Measurements from ENCODE around the gene BAZ2B.

BAZ2B gene

GRCh38 chr2:159382447-159383028, 233.8 kb downstream of the BAZ2B start:
- H3K4me1 ChIP-seq (ENCODE audit: insufficient read depth, low read length, poor library complexity, severe bottlenecking): peaks cover 18% of the 10 kb centered on the region
- H3K36me3 ChIP-seq (ENCODE audit: insufficient read depth, low read length): no peaks in the 10 kb centered on the region; the same call in 1 of the 2 replicates
- no peaks in the 10 kb centered on the region for H3K9me2 ChIP-seq (replicated peaks; ENCODE audit: low read depth, low read length)
- H3K9me3 ChIP-seq (ENCODE audit: insufficient read depth, low read depth, low read length): no peaks in the 10 kb centered on the region
- TF ChIP-seq, protein P1, sequence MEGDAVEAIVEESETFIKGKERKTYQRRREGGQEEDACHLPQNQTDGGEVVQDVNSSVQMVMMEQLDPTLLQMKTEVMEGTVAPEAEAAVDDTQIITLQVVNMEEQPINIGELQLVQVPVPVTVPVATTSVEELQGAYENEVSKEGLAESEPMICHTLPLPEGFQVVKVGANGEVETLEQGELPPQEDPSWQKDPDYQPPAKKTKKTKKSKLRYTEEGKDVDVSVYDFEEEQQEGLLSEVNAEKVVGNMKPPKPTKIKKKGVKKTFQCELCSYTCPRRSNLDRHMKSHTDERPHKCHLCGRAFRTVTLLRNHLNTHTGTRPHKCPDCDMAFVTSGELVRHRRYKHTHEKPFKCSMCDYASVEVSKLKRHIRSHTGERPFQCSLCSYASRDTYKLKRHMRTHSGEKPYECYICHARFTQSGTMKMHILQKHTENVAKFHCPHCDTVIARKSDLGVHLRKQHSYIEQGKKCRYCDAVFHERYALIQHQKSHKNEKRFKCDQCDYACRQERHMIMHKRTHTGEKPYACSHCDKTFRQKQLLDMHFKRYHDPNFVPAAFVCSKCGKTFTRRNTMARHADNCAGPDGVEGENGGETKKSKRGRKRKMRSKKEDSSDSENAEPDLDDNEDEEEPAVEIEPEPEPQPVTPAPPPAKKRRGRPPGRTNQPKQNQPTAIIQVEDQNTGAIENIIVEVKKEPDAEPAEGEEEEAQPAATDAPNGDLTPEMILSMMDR (conservative IDR thresholded peaks at IDR 0.05; ENCODE audit: low read length): no peak
- TF ChIP-seq EZH2phosphoT487 (IDR thresholded peaks at IDR 0.05; ENCODE audit: borderline replicate concordance): no peak
- H3K9ac ChIP-seq (ENCODE audit: low read depth, low read length, poor library complexity, severe bottlenecking): no peak overlapping the region
- no peak overlapping the region for H3K4me3 ChIP-seq (ENCODE audit: low read length, poor library complexity, severe bottlenecking)
- H3K79me2 ChIP-seq (ENCODE audit: insufficient read depth, low read length): no peaks in the 10 kb centered on the region
- no peaks in the 10 kb centered on the region for H3K27me3 ChIP-seq (ENCODE audit: insufficient read depth, low read length, poor library complexity, severe bottlenecking)
- no peak overlapping the region for H3K4me2 ChIP-seq (ENCODE audit: low read depth, low read length, poor library complexity, severe bottlenecking)
- H2AFZ ChIP-seq (ENCODE audit: low read length): no peak overlapping the region
- no peaks in the 10 kb centered on the region for H4K20me1 ChIP-seq (ENCODE audit: insufficient read depth, low read length, poor library complexity, severe bottlenecking)
- H3F3A ChIP-seq (ENCODE audit: low read depth): peaks cover 3% of the 10 kb centered on the region; the same call in 1 of the 2 replicates

DNA sequence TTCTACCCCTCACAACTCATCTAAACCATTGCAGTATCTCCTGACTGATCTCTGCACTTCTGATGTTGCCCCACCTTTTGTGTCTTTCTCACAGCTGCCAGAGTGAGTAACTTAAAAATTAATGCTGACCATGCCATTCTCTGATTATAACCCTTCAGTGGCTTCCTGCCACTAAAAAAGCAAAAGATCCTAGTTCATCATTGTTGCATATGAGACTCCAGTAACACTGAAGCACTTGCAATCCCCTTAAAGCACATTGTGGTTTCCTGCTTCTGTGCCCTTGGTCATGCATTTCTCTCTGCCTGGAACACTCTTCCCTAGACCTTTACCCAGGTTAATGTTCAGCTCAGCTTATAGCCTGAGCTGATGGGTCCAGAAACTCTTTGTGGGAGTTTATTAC, 234.8 kb downstream of the BAZ2B start:
- Histone ChIP-seq H3K9me3 (ENCODE audit: insufficient read depth, low read depth, low read length) (no peaks in the 10 kb centered on the region), H3K4me2 (ENCODE audit: low read depth, low read length, poor library complexity, severe bottlenecking) (peak overlapping the region; percentile 35), H3K79me2 (ENCODE audit: insufficient read depth, low read length) (no peaks in the 10 kb centered on the region), H3K9ac (ENCODE audit: low read depth, low read length, poor library complexity, severe bottlenecking) (no peak overlapping the region), H3K4me3 (ENCODE audit: low read length, poor library complexity, severe bottlenecking) (no peak overlapping the region), H3K36me3 (ENCODE audit: insufficient read depth, low read length) (no peaks in the 10 kb centered on the region; the same call in 1 of the 2 replicates), H3K27me3 (ENCODE audit: insufficient read depth, low read length, poor library complexity, severe bottlenecking) (no peaks in the 10 kb centered on the region), H2AFZ (ENCODE audit: low read length) (no peak overlapping the region), H4K20me1 (ENCODE audit: insufficient read depth, low read length, poor library complexity, severe bottlenecking) (no peaks in the 10 kb centered on the region), H3K4me1 (ENCODE audit: insufficient read depth, low read length, poor library complexity, severe bottlenecking) (peaks cover 18% of the 10 kb centered on the region), H3K9me2 (replicated peaks; ENCODE audit: low read depth, low read length) (no peaks in the 10 kb centered on the region), H3F3A (ENCODE audit: low read depth) (peaks cover 3% of the 10 kb centered on the region; the same call in 1 of the 2 replicates)
- TF ChIP-seq, protein P1 (conservative IDR thresholded peaks at IDR 0.05; ENCODE audit: low read length): no peak
- TF ChIP-seq EZH2phosphoT487 (IDR thresholded peaks at IDR 0.05; ENCODE audit: borderline replicate concordance): no peak

DNA sequence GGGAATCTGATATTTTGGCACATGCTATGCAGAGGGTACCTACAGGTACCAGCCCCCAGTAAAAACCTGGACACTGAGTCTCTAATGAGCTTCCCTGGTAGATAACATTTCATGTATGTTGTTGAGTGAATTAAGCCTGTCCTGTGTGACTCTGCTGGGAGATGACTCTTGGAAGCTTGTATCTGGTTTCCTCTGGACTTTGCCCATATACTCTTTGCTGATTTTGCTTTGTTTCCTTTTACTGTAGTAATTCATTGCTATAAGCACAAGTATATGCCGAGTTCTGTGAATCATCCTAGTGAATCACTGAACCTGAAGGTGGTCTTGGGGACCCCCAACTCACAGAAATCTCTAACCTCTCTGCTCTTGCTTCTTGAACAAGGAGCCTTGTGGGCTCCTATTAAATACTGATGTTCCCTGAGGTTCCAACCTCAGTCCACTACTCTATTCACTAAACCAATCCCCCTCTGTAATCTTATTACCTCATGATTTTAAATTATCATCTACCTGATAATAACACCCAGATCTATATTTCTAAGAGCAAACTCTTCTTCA, 235.6 kb downstream of the BAZ2B start:
- H3K9me2 ChIP-seq (replicated peaks; ENCODE audit: low read depth, low read length): no peaks in the 10 kb centered on the region
- H3K4me3 ChIP-seq (ENCODE audit: low read length, poor library complexity, severe bottlenecking): no peak overlapping the region
- no peak overlapping the region for H3K9ac ChIP-seq (ENCODE audit: low read depth, low read length, poor library complexity, severe bottlenecking)
- H2AFZ ChIP-seq (ENCODE audit: low read length): no peak overlapping the region
- H3K4me2 ChIP-seq (ENCODE audit: low read depth, low read length, poor library complexity, severe bottlenecking): peak overlapping the region; percentile 35
- peaks cover 3% of the 10 kb centered on the region; the same call in 1 of the 2 replicates for H3F3A ChIP-seq (ENCODE audit: low read depth)
- no peaks in the 10 kb centered on the region for H4K20me1 ChIP-seq (ENCODE audit: insufficient read depth, low read length, poor library complexity, severe bottlenecking)
- H3K4me1 ChIP-seq (ENCODE audit: insufficient read depth, low read length, poor library complexity, severe bottlenecking): peaks cover 18% of the 10 kb centered on the region
- H3K27me3 ChIP-seq (ENCODE audit: insufficient read depth, low read length, poor library complexity, severe bottlenecking): no peaks in the 10 kb centered on the region
- no peaks in the 10 kb centered on the region for H3K79me2 ChIP-seq (ENCODE audit: insufficient read depth, low read length)
- H3K36me3 ChIP-seq (ENCODE audit: insufficient read depth, low read length): no peaks in the 10 kb centered on the region; the same call in 1 of the 2 replicates
- TF ChIP-seq, protein P1 (conservative IDR thresholded peaks at IDR 0.05; ENCODE audit: low read length): no peak
- no peak for TF ChIP-seq EZH2phosphoT487 (IDR thresholded peaks at IDR 0.05; ENCODE audit: borderline replicate concordance)
- H3K9me3 ChIP-seq (ENCODE audit: insufficient read depth, low read depth, low read length): no peaks in the 10 kb centered on the region

All from Loucy (cell line).